Colon (tissue), 2 donors: Measurements from ENCODE around the gene FLOT1.
A peak's percentile ranks its signal among the peaks of the same experiment; 100 is the strongest.
"Not testable (repeated sequence)": the region's sequence is repeated elsewhere in the genome, so short reads cannot be mapped to it uniquely, and the experiment has no call there.

ENCODE experiments used
- FAIRE-seq: peaks from 2 replicates; lab custom pipeline; 2012; peaks lifted over from hg19 to GRCh38; lab: Jason Lieb, UNC
- donor health status: control.
- donor health status: control.

The FLOT1 gene

DNA sequence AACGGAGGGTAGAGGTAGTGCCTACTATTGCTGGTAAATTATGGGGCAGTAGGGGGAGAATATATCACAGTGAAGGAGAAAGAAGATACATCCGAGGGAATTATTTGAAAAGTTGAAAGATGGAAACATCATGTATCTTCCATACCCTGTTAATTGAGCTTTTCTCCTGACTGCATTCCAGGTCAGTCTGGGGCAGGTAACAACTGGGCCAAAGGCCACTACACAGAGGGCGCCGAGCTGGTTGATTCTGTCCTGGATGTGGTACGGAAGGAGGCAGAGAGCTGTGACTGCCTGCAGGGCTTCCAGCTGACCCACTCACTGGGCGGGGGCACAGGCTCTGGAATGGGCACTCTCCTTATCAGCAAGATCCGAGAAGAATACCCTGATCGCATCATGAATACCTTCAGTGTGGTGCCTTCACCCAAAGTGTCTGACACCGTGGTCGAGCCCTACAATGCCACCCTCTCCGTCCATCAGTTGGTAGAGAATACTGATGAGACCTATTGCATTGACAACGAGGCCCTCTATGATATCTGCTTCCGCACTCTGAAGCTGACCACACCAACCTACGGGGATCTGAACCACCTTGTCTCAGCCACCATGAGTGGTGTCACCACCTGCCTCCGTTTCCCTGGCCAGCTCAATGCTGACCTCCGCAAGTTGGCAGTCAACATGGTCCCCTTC, 19.2 kb downstream of the FLOT1 start:
- not testable (repeated sequence) for FAIRE-seq

DNA sequence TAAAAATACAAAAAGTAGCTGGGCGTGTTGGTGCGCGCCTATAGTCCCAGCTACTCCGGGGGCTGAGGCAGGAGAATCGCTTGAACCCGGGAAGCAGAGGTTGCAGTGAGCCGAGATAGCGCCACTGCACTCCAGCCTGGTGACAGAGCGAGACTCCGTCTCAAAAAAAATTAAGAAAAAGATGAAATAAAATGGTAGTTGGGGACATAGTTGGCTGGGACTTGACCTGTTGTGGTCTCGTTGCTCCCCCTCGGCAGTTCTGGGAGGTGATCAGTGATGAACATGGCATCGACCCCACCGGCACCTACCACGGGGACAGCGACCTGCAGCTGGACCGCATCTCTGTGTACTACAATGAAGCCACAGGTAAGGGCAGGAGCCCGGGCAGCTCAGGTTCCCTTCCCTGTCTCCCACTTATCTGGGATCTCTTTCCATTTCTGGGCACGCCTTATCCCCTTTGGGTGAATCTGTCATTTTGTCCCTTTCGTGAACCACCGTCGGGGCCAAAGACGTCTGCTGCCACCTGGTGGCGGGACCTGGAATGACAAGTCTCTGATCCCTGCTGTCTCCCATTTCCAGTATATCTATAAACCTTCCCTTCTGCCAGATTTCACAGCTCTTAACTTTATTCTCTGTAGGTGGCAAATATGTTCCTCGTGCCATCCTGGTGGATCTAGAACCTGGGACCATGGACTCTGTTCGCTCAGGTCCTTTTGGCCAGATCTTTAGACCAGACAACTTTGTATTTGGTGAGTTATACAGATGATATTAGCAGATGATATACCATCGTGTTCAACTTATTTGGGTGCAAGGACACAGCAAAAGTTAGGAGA, 20.0 kb downstream of the FLOT1 start:
- no peak for FAIRE-seq

DNA sequence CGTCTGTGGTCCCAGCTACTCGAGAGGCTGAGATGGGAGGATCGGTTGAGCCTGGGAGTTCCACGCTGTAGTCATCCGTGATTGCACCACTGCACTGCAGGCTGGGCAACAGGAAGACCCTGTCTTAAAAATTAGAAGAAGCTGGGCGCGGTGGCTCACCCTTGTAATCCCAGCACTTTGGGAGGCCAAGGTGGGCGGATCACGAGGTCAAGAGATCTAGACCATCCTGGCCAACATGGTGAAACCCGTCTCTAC, 20.5 kb downstream of the FLOT1 start:
- not testable (repeated sequence) for FAIRE-seq

DNA sequence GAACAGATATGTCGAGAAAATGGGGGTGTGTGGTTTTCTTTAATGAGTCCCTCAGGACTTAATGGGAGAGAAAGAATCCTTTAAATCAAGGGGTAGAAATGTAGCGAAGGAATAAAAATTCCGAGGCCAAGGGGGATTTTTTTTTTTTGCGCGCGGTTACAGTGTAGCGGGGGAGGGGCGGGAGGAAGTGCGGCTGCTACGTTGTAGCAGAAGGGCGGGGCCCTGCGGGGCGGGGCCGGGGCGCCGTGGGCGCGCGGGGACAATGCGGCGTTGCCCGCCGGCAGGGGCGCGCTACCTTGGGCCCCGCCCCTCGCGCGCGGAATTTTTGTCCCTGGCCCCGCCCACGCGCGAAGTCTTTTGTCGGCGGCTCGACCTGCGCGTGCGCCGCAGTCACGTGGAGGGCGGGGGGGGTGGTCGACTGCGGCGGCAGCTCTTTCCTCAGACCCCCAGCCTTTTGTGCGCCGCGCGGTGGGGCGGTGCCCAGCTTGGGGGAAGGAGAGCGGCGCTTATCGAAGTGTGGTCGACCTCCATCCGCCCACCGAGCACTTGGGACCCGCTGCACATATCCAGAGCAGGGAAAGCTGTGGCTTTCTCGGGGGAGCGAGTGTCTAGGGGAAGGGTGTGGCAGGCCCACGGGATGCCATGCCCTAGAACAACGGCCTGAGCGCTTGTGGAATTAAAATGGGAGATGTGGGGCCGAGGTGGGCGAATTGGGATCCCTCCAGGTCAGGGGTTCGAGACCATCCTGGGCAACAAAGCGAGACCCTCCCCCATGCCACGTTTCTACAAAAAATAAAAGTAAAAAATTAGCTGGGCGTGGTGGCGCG, 21.1 kb downstream of the FLOT1 start:
- FAIRE-seq: no peak

DNA sequence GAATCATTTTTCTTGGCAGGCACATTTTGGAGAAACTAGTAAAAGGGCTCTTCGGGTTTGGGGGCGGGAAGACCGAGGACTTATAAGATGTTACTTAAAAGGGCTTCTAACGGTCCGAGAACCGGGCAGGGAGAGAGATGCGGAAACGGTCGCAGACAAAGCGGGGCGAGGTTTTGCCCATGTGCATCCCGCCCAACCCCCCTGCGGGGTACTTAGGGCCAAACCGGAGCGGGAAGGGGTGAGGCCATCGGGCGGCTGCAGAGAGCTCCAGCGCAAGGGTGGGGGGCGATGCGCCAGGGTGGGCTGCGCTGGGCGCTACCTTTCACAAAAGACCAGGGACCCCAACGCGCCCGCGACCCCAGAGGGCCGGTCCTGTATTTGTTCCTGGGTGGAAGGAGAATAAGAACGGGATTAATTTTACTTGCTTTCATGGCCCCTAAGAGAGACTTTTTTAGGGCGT, 21.7 kb downstream of the FLOT1 start:
- FAIRE-seq: no peak

DNA sequence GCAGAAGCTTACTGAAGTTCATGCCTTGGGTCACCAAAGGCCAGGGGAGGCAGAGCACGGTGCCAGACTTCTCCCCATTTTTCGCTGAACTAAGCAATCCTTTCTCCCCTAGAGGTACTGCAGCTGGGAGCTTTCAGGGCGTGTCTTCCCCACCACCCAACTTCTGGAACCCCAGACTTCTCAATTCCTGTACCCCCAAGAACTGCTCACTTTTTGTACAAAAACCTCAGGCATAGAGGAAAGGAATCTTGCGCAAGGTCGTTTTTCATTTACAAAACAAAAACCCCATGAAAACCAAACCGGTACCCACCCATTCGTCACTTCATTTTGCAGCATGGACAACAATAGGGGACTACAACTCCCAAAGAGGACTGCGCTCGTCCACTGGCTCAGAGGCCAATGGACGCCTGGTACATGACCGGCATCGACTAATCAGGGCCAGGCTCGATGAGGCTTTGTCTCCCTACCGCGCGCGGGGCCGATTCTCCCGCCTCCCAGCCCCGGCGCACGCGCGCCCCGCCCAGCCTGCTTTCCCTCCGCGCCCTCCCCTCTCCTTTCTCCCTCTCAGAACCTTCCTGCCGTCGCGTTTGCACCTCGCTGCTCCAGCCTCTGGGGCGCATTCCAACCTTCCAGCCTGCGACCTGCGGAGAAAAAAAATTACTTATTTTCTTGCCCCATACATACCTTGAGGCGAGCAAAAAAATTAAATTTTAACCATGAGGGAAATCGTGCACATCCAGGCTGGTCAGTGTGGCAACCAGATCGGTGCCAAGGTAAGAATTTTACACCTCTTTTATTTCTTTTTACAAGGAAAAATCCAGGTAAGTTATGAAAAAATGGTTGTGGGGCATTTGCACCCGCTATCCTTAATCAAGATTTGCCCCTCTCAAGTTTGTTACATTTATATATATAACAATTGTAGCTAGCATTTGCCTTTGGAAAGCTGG, 22.4 kb downstream of the FLOT1 start, which contains the start of gene TUBB:
Gene TUBB, plus strand, starts transcription at position 562 of the 947 bp plus-strand sequence. Its CDS starts 155 bp downstream, at position 717.
- no peak for FAIRE-seq

DNA sequence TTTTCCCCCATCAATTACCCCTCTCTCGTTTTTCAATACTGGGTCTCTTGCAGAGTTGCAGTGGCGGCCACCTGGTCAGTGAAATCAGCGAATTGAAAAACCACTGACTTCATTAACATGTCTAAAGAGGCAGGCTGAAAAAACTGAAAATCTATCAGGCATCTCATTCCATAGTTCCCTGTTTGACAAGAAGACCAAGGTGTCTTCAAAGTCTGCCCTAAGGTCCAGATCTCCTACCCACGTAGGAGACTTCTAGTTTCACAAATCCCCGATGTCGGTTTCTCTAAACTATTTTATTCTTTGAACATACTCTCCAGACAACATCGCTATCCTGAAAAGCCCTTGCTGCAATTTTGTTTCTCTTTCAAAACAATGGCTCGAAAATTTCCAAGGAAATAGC, 23.1 kb downstream of the FLOT1 start:
- FAIRE-seq: no peak

DNA sequence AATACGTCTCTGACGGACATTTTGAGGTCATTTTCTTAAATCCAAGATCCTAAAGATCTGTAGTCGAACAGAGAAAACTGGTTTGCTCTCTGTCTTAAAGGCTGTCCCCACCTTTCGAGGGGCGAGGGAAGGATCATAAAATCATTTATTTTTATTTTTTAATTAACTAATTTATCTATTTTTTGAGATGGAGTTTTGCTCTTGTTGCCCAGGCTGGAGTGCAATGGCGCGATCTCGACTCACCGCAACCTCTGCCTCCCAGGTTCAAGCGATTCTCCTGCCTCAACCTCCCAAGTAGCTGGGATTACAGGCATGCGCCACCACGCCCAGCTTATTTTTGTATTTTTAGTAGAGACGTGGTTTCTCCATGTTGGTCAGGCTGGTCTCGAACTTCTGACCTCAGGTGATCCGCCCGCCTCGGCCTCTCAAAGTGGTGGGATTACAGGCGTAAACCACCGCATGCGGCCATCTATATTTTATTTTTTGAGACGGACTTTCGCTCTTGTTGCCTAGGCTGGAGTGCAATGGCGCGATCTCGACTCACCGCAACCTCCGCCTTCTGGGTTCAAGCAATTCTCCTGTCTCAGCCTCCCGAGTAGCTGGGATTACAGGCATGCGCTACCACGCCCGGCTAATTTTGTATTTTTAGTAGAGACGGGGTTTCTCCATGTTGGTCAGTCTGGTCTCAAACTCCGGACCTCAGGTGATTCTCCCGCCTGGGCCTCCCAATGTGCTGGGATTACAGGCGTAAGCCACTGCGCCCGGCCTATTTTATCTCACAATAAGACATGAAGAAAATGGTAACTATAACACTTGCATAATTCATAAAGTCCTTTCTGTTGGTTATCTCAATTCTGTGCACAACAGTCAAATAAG, 24.4 kb downstream of the FLOT1 start:
- not testable (repeated sequence) for FAIRE-seq

DNA sequence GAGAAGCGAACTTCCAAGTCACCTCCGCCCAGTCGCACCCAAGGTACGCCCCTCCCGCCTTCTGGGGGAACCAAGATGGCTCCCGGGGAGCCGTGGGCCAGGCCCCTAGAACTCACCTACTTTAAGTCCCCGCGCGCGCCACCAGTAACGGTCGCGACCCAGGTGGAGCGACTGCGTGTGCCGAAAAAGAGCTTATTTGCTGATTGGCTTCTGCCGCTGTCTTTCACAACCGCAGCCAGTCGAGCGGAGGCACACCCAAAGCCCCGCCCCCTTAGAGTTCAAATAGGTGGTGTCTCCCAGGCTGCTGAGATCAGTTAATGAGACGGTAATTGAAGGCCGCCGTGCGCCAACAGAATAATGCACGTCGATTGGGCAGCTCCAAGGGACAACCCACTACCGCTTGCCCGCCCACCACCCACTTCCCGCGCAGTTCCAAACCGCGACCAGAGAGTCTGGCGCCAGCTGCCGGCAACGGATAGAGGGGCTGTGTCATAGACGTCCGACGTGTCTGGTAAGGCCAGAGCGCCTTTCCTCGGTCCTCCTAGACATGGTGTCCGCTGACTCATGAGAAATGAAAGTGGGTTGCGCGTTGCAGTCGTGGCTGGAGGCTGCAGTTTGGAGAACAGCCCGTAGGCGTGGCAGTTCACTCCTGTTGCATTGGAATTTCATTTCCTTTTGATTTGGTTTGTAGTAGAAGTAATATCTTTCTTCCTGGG, 25.2 kb downstream of the FLOT1 start, which contains the start of gene MDC1:
Gene MDC1, minus strand, starts transcription at position 153 of the 716 bp plus-strand sequence. CDS start 2,106 bp downstream, outside the sequence.
- FAIRE-seq: peak; percentile 65

DNA sequence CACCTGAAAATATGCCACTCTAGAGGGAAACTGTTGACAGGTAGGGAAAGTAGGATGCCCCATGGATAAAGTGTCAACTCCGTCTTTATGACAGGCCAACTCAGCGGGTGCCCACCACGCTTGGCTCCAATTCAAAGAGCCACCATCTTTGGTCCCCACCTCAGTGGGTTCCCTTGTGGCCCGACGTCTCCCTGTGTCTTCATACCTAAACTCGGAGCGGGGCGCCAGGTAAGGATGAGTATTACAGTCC, 25.7 kb downstream of the FLOT1 start:
- no peak for FAIRE-seq

DNA sequence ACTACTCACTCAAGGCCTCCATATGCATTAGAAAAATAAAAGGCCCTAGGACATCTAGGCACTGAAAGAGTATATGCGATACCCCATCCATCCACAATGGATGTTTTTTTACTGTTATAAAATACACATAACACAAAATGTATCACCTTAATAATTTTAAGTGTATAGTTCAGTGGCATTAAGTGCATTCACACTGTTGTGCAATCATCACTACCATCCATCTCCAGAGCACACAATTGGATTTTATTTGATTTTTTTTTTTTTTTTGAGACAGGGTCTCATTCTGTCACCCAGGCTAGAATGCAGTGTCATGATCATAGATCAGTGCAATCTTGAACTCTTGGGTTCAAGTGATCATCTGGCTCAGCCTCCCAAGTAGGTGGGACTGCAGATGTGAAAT, 28.2 kb downstream of the FLOT1 start:
- FAIRE-seq: no peak

DNA sequence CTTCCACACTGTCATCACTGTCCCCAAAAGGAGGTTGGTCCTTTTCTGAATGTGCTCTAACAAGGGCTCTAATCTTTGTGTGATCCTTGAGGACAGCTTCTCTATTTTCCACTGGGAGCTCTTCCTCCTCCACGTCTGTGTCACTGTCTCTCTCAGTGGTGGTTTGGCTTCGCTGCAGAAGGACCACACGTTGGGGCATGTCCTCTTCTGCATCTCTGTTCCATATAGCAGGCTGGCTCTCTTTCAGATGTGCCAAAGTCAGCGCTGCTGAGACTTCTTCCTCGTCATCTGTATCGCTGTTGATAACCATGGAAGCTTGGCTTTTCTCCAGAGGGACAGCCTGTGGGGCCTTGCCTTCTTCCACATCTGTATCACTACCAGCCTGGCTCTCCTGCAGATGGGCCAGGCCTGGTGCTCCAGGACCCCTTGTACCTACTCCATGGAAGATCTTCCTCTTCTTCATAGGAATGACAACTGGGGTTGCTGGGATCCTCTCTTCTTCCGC, 30.0 kb downstream of the FLOT1 start:
- no peak for FAIRE-seq

DNA sequence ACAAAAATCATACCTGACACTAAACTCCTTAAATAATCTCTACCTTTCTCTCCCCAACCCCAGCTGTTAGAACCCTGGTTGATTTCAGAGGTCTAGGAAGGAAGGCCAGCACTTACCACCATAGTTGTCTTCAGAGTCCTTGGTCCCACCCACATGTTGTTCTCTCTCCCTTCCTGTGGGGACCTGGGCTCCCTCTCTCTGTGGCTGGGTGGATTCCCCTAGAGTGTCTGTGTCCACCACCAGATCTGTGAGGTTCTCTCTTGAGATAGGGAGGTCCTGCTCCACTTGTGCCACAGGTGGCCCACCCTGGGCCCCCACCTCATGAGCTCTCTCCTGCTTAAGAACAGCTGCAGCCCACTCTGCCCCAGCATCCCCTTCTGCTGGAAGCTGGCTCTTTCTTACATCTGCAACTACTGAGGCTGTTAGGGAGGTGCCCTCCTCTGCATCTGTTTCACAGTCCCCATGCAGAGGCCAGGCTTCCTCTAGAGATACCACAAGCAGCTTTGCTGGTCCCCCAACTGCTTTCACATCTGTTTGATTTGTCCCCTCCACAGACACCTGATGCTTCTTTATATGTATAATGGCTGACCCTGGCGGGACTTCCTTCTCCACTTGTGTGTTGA, 30.6 kb downstream of the FLOT1 start:
- no peak for FAIRE-seq

DNA sequence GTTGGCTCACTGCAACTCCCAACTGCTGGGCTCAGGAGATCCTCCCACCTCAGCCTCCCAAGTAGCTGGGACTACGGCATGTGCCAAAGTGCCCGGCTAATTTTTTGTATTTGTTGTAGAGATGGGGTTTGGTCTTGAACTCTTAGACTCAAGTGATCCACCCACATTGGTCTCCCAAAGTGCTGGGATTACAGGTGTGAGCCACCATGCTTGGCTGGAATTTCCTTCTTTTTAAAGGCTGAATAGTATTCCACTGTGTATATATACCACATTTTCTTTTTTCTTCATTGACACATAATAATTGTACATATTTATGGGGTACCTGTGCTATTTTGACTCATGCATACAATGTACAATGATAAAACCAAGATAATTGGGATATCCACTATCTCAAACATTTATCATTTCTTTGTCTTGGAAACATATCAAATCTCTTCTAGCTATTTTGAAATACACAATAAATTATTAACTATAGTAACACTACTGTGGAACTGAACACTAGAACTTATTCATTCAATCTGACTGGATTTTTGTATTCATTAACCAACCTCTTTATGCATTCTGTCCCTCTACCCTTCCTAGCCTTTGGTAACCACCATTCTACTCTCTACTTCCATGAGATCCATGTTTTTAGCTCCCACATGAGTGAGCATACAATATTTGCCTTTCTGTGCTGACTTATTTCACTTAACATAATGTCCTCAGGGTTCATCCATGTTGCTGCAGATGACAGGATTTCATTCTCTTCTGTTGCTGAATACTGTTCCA, 33.2 kb downstream of the FLOT1 start:
- FAIRE-seq: no peak

DNA sequence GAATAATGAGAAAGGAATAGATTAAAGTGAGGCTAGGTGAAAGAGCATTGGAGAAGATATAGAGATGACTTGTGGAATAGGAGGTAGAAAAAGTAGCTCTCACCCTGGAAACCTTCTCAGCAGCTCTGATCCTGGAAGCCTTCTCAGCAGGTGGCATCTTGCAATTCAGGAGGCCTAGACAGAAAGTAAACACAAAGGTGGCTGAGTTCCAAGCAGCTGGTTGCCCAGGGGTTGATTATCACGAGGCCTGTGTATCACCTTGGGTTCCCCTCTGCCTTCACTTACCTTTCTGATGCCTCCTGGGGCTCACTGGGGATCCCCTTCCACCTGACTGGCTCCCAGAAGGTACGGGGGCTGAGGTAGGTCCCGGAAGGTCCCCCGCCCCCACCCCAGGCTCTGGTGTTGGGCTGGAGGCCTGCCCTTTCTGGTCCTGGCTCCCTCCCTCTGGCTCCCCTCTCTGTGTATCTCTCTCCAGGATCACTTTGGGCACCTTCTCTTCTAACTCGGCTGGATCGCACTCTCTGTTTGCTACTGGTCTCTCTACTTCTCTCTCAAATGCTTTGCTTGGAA, 35.1 kb downstream of the FLOT1 start:
- FAIRE-seq: no peak

DNA sequence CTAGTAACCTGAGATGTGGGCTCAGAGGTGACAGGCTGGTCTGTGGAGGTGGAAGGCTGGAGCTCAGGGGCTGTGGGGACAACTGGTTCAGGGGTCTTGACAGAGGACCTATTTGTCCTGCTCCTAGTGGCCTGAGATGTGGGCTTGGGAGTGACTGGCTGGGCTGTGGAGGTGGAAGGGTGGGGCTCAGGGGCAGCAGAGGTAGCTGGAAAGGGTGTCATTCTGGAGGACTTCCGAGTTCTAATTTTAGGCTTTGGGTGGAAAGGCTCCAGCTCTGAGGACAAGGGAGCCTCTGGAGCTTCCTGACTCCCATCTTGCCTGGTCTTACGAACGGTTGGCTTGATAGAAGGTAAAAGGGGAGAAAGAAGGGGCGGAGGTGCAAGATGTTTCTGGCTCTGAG, 36.9 kb downstream of the FLOT1 start:
- no peak for FAIRE-seq

DNA sequence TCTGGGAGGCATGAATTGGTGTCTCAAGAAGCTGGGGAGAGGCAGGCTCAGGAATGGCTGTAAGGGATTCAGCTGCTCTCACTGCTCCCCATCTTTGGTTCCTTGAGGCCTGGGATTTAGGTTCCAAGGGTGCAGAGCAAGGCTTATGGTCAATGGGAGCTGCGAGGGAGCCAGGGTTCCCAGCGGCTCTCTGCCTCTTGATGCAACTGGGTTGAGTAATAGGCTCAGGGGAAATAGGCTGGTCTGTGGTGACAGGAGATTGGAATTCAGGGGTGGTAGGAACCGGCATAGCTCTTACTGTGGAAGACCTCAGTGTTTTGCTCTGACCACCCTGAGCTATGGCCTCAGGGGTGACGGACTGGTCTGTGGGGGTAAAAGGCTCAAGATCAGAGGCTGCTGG, 38.7 kb downstream of the FLOT1 start:
- no peak for FAIRE-seq

DNA sequence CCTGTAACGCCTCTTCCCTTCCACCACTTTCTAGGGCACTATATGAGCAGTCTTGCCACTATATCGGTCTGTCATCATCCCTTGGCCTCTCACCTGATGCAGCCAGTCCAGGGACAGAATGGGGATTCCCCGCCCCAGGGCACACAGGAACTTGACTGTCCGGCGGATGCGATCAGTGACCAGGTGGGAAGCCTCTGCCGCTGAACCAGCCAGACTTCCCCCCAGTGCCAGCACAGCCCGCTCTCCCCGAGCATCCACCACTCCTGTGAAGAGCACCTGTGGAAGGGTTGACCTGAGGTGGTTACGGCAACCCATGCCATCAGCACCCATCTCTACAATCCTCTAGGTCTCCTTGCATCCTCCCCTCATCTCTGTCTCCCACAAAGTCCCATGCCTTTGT, 39.5 kb downstream of the FLOT1 start:
- FAIRE-seq: no peak
